GM12892 (cell line): ENCODE results near the gene CASKIN2.
"Not testable (repeated sequence)": the region's sequence is repeated elsewhere in the genome, so short reads cannot be mapped to it uniquely, and the experiment has no call there.

Experiments
- DNase-seq: peaks from one replicate; pipeline ENCODE4 v3.0.0; 2011; ENCODE audit not compliant: insufficient read length
- FAIRE-seq: peaks from 2 replicates; lab custom pipeline; 2011; peaks lifted over from hg19 to GRCh38; lab: Jason Lieb, UNC
- POLR2A ChIP-seq: IDR thresholded peaks from 2 replicates; pipeline ENCODE4 v1.6.1; 2011; ENCODE audit warnings: low read depth, low read length, control low read depth
- POLR2AphosphoS5 ChIP-seq: IDR thresholded peaks from 2 replicates; pipeline ENCODE4 v1.6.1; 2011; ENCODE audit warnings: low read depth, low read length, control low read depth
- TAF1 ChIP-seq: IDR thresholded peaks from 2 replicates; pipeline ENCODE4 v1.6.1; 2011; ENCODE audit warnings: low read depth, mild to moderate bottlenecking, control low read depth, low read length, borderline replicate concordance

The CASKIN2 gene

DNA sequence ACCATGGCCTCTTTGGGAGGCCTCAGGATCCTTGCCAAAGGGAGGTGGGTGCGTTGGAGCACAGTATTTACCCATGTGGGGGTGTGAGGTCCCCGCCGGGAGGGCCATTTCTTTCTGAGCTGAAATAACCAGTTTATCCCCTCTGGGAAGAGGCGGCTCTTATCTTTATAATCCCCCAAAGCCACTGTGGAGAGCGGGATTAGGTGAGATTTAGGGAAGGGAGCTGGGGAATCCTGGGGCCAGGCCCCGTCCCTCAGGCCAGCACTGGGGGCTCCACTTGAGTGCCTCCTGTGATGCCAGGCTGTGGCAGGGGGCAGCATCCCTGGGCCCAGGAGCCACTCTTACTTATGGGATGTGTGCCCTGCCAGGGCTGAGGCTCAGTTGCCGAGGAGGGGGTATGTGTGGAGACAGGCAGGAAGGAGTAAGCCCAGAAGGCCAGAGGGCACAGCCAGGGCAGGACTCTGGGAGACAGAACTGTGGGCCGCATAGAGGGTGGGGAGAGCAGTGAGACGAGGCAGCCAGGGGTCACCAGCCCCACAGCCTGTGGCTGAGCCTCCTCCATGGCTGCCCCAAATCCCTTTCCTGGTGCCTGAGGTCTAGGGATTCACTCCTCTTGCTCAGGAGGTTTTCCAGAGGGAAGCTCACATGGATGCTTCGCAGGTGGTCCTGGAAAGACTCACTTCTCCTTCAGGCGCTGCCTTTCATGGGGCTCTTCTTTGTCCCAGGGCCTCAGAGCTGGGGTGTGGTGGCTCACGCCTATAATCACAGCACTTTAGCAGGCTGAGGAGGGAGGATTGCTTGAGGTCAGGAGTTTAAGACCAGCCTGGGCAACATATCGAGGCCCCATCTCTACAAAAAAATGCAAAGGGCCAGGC is 33.9 kb downstream of the CASKIN2 start:
- no peak for TF ChIP-seq POLR2A
- TF ChIP-seq TAF1, result no peak
- no peak for TF ChIP-seq POLR2AphosphoS5
- no peak for FAIRE-seq
- no peak for DNase-seq

DNA sequence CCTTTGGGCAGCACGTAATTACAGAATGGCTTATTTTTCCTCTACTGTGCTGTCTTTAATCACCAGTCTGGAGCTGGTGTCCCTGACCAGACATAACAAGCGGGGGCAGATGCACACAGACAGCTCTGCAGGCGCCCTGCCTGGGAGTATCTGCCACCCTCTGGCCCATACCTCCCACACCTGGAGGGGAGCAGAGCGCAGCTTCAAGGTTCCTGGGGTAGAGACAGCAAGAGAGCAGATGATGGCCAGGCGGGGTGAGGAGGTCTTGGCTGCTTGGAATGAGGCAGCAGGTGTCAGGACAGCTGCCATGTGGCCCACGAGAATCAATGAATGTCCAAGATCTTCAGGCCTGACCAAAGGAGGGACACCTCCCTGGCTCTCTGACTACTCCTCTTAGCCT is 35.1 kb downstream of the CASKIN2 start:
- no peak for DNase-seq
- FAIRE-seq, result no peak
- no peak for TF ChIP-seq TAF1
- TF ChIP-seq POLR2A, result no peak
- TF ChIP-seq POLR2AphosphoS5, result no peak

DNA sequence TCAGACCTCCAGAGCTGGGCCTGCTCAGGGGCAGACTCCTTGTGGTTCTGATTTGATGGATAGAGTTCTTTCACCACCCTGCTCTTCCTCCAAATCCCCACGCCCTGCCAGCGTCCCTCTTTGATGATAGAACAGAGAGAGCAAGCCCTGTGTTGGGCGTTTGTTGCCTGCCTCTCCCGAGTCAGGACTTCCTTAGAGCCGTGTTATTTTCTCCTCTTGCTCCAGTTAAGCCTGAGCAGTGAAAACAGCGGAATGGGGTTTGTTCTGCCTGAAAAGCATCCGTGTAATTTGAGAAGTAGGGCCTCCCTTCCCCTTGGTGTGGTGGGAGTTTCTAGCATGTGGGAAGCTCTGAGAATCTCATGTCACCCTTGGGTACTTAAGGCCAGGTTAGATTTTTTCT is 36.8 kb downstream of the CASKIN2 start:
- no peak for DNase-seq
- no peak for FAIRE-seq
- TF ChIP-seq POLR2AphosphoS5 (no peak), TAF1 (no peak), POLR2A (no peak)

DNA sequence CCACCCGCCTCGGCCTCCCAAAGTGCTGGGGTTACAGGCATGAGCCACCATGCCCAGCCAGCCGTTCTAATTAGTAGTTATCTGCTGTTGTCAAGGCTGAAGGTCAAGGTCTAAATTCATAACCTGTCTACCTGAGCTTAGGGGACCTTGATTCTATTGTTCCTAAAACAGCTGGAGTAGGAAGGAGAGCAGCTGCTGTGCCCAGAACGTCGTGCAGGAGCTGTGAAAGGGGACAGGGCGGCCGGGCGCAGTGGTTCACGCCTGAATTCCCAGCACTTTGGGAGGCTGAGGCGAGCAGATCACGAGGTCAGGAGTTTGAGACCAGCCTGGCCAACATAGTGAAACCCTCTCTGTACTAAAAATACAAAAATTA is 37.9 kb downstream of the CASKIN2 start:
- FAIRE-seq, DNase-seq: not testable (repeated sequence)

DNA sequence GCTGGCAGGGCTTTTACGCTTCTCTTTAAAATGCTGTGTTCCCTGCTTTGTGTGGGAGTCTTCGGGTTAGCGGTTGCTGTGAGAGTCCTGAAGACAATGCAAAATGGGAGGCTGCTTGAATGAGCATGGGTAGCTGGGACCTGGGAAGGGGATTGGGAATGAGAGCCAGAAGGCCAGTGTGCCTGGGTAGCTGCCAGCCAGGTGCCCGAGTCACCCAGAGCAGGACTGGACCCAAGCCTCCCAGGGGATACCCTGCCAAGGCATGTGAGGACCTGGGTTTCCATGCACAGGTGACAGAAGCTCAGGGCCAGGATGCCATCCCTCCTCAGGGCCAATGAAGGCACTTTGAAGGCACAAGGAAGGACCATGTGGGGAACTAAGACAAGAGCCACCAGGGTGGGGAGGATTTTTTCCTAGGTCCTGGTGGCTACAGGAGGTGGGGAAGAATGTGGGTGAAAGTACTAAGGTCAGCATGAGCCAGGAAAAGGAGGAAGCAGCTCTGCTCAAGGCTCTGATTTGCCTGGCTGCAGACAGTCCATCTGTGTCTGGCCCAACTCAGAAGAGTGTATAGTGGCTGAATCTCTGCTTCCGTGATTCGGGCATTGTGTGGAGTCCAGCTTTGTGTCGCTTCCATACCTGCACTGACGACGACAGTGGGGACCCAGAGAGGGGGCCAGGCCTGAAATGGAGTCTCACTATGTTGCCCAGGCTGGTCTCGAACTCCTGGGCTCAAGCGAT is 38.4 kb downstream of the CASKIN2 start:
- FAIRE-seq, result no peak

DNA sequence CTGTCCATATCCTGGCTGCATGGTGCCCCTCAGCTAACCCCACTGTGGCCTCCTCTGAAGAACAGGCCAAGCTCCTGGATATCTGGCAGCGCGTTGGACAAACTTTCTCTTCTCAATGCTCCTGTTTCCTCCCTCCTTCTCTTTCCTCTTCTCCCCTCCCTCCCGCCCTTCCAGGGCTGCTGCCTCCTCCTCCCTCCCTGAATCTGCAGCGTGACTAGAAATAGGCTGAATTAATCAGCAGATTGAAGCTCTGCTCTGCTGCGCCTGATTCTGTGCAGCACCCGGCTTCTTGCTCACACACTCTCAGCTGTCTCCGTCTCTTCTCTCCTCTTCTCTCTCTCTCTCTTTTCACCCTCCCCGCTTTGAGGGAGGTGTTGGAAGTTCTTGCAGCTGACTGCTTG is 39.1 kb downstream of the CASKIN2 start:
- FAIRE-seq (no peak), DNase-seq (no peak)

More for the DNA sequence above, 38.4 kb downstream of the CASKIN2 start:
- TF ChIP-seq POLR2A (no peak), TAF1 (no peak), POLR2AphosphoS5 (no peak)
- DNase-seq, result no peak

DNA sequence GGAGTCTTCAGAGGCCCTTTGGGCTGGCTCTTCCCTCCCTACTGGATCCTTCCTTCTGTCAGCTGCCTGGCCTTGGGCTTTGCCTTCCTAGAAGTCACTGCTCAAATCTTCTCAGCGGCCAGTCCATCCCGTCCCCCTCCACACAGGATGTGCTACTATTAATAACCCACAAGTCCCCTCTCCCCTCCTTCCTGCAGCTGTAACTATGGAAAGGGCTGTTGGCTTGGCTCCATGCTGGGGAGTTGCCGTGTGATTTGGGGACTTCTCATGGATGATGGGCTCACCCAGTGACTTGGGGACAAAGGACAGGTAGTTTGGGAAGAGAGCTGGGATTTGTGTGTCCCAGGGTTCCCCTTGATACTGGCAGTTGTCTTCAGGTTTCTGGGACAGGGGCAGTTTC is 39.5 kb downstream of the CASKIN2 start:
- no peak for FAIRE-seq
- DNase-seq, result no peak
- TF ChIP-seq POLR2A, result no peak
- TF ChIP-seq TAF1, result no peak
- TF ChIP-seq POLR2AphosphoS5, result no peak

More for the DNA sequence above, 39.1 kb downstream of the CASKIN2 start:
- TF ChIP-seq POLR2AphosphoS5, result no peak
- no peak for TF ChIP-seq POLR2A
- TF ChIP-seq TAF1, result no peak

DNA sequence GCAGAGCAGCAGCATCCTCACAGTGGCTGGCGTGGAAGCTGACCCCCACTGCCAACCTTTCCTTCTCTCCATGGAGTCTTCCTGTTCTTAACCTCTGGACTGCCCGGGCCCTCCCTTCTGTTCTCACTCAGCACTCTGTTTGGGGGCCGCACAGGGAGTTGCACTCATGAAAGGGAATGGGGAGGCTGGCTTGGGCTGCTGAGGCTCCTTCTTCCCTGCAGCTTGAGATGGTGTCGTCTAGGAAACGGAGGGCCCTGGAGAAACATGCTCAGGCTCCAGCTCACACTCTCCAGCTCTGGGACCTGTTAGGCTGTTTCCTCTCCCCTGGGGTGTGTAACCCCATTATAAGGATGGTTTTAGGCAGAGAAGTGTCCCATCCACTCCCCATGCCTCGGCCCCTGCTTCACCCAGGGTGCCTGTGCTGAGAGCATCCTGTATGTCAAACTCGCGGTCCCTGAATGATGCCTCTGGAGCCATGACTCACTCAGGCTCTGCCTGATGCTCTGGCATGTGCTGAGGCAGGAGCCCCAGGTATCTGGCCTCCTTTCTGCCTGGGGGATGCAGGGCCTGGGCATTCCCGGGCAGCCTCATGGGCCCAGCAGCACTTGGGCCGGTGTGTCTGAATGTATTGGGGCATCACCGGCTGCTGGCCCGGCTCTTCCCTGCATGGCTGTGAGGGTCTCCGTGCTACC is 40.0 kb downstream of the CASKIN2 start:
- no peak for FAIRE-seq
- no peak for TF ChIP-seq POLR2AphosphoS5
- no peak for TF ChIP-seq POLR2A
- TF ChIP-seq TAF1, result no peak
- no peak for DNase-seq

DNA sequence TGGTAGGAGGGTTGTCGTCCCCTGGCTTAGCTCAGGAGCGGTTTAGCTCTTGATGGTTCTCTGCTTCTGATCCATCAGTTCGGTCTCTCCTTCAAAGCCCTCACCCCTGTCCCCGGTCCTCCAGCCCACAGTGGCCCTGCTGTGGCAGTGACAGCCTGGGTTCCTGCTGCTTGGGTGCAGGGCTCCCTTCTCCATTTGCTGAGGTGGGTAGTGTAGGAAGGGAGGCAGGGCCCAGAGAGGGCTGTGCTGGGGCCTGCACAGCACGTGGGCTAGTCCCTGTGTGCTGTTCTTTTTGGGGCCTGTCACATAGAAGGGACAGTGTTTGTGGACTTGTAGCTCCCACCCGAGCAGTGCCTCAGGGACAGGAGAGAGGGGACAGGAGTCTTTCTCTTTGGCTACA is 40.6 kb downstream of the CASKIN2 start:
- FAIRE-seq, result no peak
- no peak for TF ChIP-seq POLR2AphosphoS5
- TF ChIP-seq TAF1, result no peak
- no peak for TF ChIP-seq POLR2A

DNA sequence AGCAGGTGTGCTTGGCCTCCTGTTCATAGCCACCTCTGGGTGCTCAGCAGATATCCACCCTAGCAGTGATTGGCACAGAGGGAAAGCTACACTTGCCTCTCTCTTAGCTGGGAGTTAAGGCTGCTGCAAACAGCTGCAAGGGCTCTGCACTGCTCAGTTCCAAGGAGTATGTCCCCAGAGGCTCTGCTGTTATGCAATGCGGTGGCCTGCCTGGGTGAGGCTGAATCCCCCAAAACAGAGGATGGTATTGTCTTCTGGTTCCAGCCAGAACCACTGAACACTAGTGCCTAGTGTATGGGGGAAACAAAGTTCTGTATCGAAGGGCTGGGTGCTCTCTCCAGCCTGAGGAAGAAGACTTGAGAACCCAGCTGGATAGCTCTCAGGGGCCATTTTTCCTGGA is 42.1 kb downstream of the CASKIN2 start:
- no peak for FAIRE-seq

More for the DNA sequence above, 40.6 kb downstream of the CASKIN2 start:
- DNase-seq, result no peak

DNA sequence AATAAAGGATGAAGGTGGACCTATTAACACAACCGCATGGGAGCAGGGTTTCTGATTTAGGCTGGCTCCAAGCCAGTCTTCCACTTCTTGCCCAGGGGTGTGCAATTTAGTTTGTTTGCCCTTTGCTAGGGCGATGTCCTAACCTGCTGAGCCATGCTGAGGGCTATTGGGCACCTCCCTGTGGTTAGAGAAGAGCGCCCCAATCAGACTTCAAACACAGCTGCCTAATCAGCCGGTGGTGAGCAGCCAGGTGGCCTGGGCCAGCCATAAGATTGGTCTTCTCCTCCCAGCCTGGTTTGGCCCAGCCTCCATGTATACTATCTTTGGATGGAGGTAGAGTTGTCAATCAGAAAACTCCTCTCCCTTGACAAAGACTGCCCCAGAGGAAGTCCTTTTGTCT is 43.2 kb downstream of the CASKIN2 start:
- no peak for DNase-seq
- no peak for FAIRE-seq
- TF ChIP-seq TAF1, result no peak
- no peak for TF ChIP-seq POLR2A
- TF ChIP-seq POLR2AphosphoS5, result no peak

More for the DNA sequence above, 42.1 kb downstream of the CASKIN2 start:
- DNase-seq, result no peak
- no peak for TF ChIP-seq POLR2A
- TF ChIP-seq POLR2AphosphoS5, result no peak
- no peak for TF ChIP-seq TAF1

DNA sequence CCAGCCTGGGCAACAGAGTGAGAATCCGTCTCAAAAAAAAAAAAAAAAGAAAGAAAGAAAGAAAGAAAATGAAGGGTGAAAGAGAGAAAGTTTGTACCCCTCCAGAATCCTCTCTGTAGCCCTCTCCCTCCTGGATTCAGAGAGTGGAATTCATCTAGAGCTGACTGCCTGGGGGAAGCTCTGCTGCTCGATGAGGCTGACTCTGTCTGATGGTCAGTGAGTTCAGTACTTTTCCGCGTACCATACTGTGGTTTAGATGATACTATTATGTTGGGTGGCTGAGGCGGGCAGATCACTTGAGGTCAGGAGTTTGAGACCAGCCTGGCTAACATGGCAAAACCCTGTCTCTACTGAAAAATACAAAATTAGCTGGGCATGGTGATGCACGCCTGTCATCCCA is 44.1 kb downstream of the CASKIN2 start:
- no peak for TF ChIP-seq TAF1
- TF ChIP-seq POLR2A, result no peak
- TF ChIP-seq POLR2AphosphoS5, result no peak
- DNase-seq, result no peak
- no peak for FAIRE-seq
